NCI-H1105 (cell line): ENCODE results near the gene IL17D.
"Not testable (repeated sequence)": the region's sequence is repeated elsewhere in the genome, so short reads cannot be mapped to it uniquely, and the experiment has no call there.

Experiments used
- DNase-seq: peaks from one replicate; lab custom pipeline; 2025; lab: John Stamatoyannopoulos, UW

IL17D gene

GRCh38 chr13:20702915-20703779 lies at the start of gene IL17D:
Gene IL17D (plus strand): TSS chr13:20703699. CDS start chr13:20704002, 303 bp downstream.
- no peak for DNase-seq

- DNase-seq: no peak
Observed at GRCh38 chr13:20654156-20654555, 49.3 kb upstream of the IL17D start.

- DNase-seq: no peak
Observed at GRCh38 chr13:20658451-20659040, 45.0 kb upstream of the IL17D start.

DNA sequence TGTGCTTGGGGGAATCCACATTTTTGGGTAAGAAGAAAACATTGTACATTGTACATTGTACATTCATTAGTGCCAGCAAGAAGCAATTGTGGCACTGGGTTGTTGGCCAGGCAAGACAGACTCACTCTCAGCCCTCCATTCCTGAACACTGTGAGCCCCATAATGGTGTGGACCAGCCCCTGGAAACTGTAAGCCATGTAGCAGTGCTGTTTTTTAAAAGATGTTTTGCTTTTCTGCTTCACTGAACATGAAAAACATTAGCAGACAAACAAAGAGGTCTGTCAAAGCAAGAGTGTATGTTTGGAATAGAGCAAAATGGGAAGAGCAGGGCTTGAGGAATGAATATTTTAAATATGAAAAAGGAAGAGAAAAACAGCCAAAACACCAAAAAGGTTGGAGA lies 39.1 kb upstream of the IL17D start:
- no peak for DNase-seq

DNA sequence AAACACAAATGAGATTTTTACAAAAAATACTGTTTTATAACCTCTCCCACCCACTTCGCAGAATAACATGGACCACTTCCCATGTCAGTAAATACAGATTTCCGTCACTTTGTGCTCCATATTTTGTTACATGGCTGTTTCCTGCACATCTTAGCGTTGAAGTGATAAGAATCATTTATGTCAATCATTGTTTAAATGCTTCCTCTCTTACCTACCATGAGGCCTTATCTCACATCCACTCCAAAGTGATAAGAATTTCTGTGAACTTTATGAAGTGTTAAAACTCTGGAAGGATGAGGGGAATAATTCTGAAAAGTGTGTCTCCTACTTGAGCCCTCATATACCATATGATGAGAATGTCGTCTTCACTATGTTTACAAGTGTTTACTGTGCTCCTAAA lies 36.6 kb upstream of the IL17D start:
- DNase-seq: no peak

DNA sequence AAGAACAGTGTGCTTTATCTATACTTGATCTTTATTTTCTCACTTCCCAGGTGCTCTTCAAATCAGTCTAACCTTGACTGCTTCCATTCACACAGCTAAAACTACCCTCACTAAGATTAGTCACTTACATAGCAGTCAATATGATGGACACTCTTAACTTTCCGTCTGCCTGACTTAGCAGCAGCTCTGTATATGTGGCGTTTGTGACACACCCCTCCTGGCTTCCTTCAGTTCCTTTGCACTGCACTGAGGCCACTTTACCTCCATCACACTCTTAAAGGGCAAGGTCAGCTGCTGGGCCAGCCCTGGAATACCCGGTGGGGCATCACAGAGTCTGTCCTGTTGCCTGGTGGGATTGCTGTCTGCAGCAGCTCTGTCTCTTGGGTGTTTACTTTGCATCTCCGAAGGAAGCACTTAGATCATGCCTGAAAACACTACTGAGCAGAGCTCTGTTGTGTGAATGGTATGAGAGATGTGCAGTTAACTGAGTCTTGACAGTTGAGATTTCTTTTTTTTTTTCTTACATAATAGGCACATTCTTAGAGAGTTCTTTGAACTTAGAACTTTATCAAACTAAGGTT lies 35.6 kb upstream of the IL17D start:
- no peak for DNase-seq

DNA sequence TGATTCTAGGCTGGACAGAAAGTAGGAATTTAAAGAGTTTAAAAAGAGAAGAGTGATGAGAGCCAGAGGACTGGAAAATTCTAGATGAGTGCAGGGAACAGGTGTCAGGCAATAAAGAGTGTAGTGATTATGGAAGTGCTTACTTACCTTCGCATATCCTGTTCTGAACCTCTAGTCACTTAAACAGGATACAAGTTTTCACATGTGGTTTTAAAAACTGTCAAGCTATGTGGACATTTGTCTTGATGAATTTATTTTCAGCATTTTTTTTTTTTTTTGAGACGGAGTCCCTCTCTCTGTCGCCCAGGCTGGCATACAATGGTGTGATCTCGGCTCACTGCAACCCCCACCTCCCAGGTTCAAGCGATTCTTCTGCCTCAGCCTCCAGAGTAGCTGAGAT lies 34.3 kb upstream of the IL17D start:
- no peak for DNase-seq

- no peak for DNase-seq
Observed at GRCh38 chr13:20671789-20672188, 31.7 kb upstream of the IL17D start.

DNA sequence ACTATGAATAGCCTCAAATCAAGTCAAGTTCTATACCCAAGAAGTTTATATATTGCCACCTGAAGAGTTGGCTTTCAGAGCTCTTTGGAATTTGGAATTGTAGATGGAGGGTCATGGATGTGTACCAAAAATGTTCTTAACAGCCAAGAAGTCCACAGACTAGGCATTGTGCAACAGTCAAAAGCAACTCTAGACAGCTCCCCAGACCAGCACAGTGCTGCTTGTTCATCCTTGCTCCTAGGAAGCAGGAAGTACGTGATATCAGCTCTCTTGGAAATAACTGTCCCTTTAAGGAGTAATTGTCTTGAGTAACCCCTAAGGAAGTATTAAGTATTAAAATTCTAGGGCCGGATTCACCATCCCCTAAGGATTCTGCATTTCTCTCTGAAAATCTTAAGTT lies 30.7 kb upstream of the IL17D start:
- DNase-seq: no peak

- DNase-seq: no peak
Observed at GRCh38 chr13:20673715-20674114, 29.8 kb upstream of the IL17D start.

GRCh38 chr13:20676213-20676612 lies 27.3 kb upstream of the IL17D start:
- DNase-seq: no peak

DNA sequence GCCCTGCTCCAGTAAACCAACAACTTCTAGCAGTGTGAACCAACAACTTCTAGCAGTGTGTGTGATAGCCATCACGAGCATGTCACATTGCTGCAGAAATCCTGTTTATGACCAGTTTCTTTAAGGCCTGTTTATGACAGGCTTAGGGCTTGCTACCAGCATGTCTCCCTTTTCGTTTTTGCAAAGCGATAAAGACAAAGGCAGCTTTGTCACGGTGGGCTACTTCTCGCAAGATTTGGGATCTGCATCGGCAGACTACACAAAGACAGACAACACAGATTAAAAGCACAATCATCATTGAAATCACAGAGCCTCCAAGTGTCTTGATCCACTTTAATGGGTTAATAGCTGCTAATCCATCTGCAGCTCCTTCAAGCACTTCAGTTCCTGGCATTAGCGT lies 24.9 kb upstream of the IL17D start:
- DNase-seq: not testable (repeated sequence)

- DNase-seq: no peak
Observed at GRCh38 chr13:20679879-20680278, 23.6 kb upstream of the IL17D start.

- no peak for DNase-seq
Observed at GRCh38 chr13:20680416-20681080, 23.0 kb upstream of the IL17D start.

- not testable (repeated sequence) for DNase-seq
Observed at GRCh38 chr13:20681481-20681880, 22.0 kb upstream of the IL17D start.

GRCh38 chr13:20682061-20682460 lies 21.4 kb upstream of the IL17D start:
- no peak for DNase-seq

DNA sequence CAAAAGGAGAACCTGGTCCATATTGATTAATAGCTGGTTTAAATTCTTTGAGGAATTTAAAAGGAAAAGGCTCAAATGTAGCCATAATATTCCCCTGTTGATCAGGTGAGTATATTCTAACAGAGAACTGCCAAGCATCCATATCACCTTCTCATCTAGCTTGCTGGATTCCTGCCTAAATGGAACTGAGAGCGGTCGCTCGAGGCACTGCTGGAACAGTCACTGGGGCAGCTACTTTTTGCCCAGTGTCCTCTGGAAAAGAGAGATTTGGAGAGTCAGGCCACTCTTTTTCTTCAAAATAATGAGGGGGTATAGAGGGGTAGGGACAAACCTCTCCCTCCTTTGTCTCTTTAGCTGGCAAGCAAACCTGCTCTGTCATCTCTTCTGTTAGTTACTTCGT lies 19.5 kb upstream of the IL17D start:
- no peak for DNase-seq

GRCh38 chr13:20684546-20684945 lies 19.0 kb upstream of the IL17D start:
- DNase-seq: no peak

DNA sequence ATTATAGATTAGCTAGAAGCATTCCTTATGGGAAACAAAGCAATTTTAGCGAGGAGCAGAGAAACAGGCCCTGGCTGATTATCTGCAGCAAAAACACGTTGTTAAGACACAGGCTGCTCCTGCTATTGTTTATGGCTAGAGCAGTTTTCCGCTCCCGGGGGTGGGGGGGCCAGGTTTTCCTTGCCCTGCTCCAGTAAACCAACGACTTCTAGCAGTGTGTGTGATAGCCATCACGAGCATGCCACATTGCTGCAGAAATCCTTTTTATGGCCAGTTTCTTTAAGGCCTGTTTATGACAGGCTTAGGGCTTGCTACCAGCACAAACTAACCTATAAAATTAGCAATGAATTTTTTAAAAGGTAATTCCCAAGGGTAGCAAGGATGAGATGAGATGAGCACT lies 18.4 kb upstream of the IL17D start:
- DNase-seq: no peak

DNA sequence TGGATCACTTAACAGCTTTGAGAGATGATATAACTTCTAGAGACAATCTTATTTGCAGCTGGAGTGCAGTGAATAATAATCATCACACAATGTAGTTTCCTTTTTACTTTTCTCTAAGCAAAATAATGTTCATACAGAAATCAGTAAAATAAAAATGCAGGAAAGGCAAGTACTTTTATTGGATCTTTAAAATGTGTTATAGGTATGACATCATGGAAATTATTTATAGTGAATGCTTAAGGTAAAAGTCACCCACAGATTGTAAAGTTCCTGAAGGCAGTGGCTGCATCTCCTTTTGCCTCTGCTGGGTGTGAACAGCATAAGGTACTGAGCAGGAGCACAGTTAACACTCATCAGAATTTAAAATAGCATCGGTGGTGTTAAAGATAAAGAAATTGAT lies 17.3 kb upstream of the IL17D start:
- no peak for DNase-seq

- no peak for DNase-seq
Observed at GRCh38 chr13:20686863-20687579, 16.5 kb upstream of the IL17D start.

DNA sequence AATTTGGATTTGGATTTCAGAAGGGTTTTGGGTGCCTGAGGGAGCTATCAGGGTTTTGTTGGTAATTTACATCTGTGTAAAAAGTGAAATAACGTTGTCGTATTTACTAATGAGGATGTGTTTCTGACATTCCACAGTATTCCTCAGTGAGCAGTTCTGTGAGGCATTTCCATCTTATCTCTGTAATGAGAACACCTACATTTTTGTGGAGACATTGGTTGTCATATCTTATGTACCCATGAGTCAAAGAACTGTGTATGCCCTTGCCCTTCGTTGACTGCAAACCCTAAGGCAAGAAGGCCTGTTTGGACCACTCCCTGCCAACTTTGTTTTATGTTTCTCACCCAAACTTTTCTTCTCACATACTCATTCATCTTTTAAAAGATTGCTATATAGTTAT lies 14.2 kb upstream of the IL17D start:
- no peak for DNase-seq
